ENCODE data around the gene MSL2.
"Not testable (repeated sequence)": the region's sequence is repeated elsewhere in the genome, so short reads cannot be mapped to it uniquely, and the experiment has no call there.

Gene MSL2

GRCh38 chr3:136142592-136142991 lies 53.5 kb downstream of the MSL2 start:
- DNase-seq (ENCODE audit: low read depth), result peak; percentile 90

GRCh38 chr3:136141891-136142290 lies 54.2 kb downstream of the MSL2 start:
- DNase-seq (ENCODE audit: low read depth), result no peak

DNA sequence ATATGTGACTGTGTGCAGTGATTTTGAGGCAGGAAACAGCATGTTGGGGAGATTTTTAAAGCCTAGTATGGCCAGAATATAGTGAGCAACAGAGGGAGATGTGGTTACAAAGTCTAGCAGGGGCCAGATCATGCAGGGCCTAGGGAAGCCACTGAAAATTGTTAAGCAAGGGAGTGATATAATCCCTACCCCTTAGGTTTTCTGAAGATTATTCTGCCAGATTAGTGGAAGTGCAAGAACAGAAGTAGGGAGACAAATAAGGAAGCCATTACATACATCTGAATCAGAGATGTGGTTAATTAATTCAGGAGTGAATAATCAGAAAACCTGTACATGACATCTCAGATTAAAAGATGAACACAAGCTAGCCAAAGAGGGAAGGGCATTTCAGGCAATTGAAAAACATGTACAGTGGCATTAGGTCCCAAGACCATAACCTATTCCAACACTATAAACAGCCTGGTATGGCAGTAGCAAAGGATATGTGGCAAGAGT lies 54.8 kb downstream of the MSL2 start:
- no peak for DNase-seq (ENCODE audit: low read depth)

DNA sequence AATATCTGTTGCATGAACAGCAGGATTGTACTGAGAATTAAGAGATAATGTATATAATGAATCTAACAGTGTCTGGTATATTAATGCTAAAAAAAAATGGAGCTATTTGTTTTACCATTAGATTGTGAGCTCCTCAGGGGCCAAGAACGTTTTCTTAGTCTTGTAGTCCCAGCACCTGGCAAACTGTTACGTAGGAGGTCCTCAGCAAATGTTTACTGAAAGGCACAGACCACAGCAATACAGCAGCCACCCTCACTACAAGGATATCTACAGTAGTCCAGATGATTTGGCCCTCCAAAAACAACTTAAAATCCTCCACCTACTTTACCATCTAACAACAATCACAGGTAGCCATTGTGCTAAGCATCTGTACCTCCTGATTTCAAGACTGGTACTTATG lies 59.7 kb downstream of the MSL2 start:
- no peak for DNase-seq (ENCODE audit: low read depth)

GRCh38 chr3:136135039-136135802 lies 60.9 kb downstream of the MSL2 start:
- no peak for DNase-seq (ENCODE audit: low read depth)

- DNase-seq (ENCODE audit: low read depth), result no peak
Measured at GRCh38 chr3:136134091-136134490, 62.0 kb downstream of the MSL2 start.

- DNase-seq (ENCODE audit: low read depth), result not testable (repeated sequence)
Measured at GRCh38 chr3:136131647-136132046, 64.5 kb downstream of the MSL2 start.

DNA sequence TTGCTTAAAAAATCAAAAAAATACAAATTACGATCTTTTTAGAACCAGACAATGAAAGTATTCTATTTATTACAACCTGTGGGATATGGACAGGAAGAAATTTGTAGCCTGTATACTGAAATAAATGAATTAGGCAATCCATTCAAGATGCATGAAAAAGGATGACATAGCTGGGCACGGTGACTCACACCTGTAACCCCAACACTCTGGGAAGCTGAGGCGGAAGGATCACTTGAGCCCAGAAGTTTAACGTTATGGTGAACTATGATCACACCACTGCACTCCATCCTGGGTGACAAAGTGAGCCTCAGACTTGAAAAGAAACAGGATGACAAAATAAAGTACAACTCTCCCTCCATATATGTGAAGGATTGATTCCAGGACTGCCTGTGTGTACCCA lies 74.1 kb downstream of the MSL2 start:
- DNase-seq (ENCODE audit: low read depth), result no peak

DNA sequence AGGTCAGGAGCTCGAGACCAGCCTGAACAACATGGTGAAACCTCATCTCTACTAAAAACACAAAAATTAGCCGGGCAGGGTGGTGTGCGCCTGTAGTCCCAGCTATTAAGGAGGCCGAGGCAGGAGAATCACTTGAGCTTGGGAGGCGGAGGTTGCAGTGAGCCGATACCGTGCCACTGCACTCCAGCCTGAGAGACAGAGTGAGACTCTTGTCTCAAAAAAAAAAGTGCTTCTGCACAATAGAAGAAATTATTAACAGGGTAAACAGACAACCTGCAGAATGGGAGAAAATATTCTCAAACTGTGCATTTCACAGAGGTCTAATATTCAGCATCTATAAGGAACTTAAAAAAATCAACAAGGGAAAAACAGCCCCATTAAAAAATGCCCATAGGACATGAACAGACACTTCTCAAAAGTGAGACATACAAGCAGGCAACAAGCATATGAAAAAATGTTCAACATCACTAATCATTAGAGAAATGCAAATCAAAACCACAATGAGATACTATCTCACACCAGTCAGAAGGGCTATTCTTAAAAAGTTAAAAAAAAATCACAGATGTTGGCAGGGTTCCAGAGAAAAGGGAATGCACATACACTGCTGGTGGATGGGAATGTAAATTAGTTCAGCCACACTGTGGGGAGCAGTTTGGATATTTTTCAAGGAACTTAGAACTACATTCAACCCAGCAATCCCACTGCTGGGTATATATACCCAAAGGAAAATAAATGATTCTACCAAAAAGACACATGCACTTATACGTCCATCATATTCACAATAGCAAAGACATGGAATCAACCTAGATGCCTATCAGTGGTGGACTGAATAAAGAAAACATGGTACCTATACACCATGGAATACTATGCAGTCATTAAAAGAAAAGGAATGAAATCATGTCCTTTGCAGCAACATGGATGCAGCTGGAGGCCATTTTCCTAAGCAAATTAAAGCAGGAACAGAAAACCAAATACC lies 75.5 kb downstream of the MSL2 start:
- no peak for DNase-seq (ENCODE audit: low read depth)

DNA sequence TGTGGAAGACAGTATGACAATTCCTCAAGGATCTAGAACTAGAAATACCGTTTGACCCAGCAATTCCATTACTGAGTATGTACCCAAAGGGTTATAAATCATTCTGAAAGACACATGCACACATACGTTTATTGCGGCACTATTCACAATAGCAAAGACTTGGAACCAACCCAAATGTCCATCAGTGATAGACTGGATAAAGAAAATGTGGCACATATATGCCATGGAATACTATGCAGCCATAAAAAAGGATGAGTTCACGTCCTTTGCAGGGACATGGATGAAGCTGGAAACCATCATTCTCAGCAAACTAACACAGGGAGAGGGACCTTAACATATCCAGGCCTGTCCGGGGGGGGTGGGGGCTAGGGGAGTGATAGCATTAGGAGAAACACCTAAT lies 76.4 kb downstream of the MSL2 start:
- not testable (repeated sequence) for DNase-seq (ENCODE audit: low read depth)

DNA sequence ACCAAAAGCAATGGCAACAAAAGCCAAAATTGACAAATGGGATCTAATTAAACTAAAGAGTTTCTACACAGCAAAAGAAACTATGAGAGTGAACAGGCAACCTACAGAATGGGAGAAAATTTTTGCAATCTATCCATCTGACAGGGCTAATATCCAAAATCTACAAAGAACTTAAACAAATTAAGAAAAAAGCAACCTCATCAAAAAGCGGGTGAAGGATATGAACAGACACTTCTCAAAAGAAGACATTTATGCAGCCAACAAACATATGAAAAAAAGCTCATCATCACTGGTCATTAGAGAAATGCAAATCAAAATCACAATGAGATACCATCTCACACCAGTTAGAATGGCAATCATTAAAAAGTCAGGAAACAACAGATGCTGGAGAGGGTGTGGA lies 76.8 kb downstream of the MSL2 start:
- not testable (repeated sequence) for DNase-seq (ENCODE audit: low read depth)

DNA sequence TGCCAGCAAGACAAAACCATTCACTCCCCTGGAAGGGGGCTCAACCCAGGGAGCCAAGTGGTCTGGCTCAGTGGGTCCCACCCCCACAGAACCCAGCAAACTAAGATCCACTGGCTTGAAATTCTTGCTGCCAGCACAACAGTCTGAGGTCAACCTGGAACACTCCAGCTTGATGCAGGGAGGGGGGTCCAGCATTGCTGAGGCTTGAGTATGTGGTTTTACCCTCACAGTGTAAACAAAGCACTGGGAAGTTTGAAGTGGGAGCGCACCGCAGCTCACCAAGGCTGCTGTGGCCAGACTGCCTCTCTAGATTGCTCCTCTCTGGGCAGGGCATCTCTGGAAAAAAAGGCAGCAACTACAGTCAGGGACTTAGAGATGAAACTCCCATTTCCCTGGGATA lies 81.7 kb downstream of the MSL2 start:
- no peak for DNase-seq (ENCODE audit: low read depth)

GRCh38 chr3:136110481-136110880 lies 85.7 kb downstream of the MSL2 start:
- no peak for DNase-seq (ENCODE audit: low read depth)

DNA sequence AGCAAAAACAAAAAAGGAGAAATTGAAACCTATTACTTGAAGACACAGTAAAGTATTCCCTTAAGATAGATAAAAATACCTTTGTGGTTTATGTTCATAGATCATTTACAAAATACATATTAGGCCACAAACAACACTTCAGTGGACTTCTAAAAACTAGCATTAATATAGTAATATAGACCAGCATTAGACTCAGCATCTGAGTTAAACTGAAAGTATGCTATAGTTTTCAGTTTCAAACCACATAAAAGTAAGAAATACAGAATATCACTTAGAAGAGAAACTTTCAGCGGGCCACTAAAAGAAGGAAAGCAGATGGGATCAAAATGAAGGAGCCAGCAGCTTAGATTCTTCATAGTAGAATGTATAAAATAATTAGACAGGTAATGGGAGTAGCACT lies 86.6 kb downstream of the MSL2 start:
- no peak for DNase-seq (ENCODE audit: low read depth)

- no peak for DNase-seq (ENCODE audit: low read depth)
Measured at GRCh38 chr3:136106101-136106500, 90.0 kb downstream of the MSL2 start.

DNA sequence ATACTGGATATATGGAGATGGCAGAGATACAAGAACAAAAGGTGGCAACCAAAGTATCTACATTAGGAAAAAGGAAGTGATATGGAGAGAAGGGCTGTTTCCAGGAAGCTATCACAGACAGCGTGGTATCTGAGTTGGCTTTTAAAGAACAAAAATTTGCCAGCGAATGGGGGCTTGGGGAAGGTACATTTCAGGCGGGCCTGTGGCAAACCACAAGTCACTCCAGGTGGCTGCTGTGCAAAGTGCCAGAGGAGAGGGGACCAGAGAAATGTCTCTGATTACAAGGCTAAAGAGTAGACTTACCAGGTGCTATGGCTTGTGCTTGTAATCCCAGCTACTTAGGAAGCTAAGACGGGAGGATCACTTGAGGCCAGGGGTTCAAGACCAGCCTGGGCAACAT lies 91.1 kb downstream of the MSL2 start:
- DNase-seq (ENCODE audit: low read depth), result no peak

Measured in GM04503 (cell line).